Sigmoid colon (tissue), 4 donors: ENCODE results near the gene ZNF335.
A peak's percentile ranks its signal among the peaks of the same experiment; 100 is the strongest.

Experiments
- EP300 ChIP-seq, 4 donors: sonication (generic); formaldehyde crosslinking; IDR thresholded peaks; one replicate each; pipeline ENCODE4 v1.6.1; 2017; ENCODE audit warnings: antibody characterized with exemption in 4 of 4
- POLR2AphosphoS5 ChIP-seq, 4 donors: sonication (generic); formaldehyde crosslinking; IDR thresholded peaks; one replicate each; pipeline ENCODE4 v1.6.1; 2017; ENCODE audit warnings: antibody characterized with exemption in 4 of 4
- TF ChIP-seq, protein P1 (sequence below), 4 experiments: fragments of 450-650 bp in 3 of 4; fragments of 200-600 bp in 1 of 4; IDR thresholded peaks; one replicate each; pipeline ENCODE4 v1.5.1; 2016 to 2019; ENCODE audit warnings: antibody characterized with exemption in 4 of 4, mild to moderate bottlenecking in 3 of 4, moderate library complexity in 2 of 4

DNA sequence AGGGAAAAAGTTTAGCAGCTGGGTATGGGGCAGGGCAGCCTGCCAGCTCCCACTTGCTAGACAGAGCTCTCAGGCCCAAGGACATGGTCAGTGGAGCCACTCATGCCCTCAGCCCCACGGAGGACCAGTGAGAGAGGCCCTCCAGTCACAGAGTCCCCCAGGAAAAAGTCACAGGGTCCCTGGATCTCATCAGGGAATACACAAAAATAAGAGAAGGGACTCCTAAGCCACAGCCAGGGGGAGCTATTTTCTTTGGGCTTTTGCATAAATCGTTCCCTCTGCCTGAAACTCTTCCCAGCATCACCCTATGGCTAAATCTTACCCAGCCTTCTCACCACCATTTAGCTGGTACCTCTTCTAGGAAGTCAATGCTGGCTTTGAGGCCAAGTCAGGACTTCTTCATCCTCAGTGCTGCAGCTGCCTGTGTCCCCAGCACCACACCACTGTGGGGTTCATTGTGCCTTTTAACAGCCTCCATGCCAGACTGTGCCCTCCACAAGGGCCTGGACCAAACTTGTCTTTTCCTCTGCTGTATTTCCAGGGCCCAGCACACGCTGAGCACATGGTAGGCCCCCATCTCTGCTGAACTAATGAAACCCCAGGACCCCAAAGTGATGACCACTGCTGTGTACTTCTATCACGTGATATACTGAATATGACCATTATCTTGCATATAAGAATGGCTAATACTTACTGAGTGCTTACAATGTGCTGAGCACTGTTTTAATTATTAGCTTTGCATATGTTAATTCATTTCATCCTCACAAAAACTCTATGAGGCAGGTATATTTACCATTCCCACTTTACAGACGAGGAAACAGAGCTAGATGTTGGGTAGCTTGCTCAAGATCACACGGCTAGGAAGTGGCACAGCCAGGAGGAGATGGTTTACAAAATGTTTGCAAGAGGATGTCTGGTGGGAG is 2.0 kb downstream of the ZNF335 start:
- TF ChIP-seq, protein P1, sequence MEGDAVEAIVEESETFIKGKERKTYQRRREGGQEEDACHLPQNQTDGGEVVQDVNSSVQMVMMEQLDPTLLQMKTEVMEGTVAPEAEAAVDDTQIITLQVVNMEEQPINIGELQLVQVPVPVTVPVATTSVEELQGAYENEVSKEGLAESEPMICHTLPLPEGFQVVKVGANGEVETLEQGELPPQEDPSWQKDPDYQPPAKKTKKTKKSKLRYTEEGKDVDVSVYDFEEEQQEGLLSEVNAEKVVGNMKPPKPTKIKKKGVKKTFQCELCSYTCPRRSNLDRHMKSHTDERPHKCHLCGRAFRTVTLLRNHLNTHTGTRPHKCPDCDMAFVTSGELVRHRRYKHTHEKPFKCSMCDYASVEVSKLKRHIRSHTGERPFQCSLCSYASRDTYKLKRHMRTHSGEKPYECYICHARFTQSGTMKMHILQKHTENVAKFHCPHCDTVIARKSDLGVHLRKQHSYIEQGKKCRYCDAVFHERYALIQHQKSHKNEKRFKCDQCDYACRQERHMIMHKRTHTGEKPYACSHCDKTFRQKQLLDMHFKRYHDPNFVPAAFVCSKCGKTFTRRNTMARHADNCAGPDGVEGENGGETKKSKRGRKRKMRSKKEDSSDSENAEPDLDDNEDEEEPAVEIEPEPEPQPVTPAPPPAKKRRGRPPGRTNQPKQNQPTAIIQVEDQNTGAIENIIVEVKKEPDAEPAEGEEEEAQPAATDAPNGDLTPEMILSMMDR (IDR thresholded peaks at IDR 0.05): peak in 2 of 4 experiments; percentile 43 to 55
- TF ChIP-seq EP300 (IDR thresholded peaks at IDR 0.05) (no peak), POLR2AphosphoS5 (IDR thresholded peaks at IDR 0.05) (no peak)
